Measurements from ENCODE around the gene NFRKB.

- no peak for TF ChIP-seq EZH2 (IDR thresholded peaks at IDR 0.05)
- TF ChIP-seq CEBPB (IDR thresholded peaks at IDR 0.05; ENCODE audit: low read depth) = no peak
- TF ChIP-seq, protein P1, sequence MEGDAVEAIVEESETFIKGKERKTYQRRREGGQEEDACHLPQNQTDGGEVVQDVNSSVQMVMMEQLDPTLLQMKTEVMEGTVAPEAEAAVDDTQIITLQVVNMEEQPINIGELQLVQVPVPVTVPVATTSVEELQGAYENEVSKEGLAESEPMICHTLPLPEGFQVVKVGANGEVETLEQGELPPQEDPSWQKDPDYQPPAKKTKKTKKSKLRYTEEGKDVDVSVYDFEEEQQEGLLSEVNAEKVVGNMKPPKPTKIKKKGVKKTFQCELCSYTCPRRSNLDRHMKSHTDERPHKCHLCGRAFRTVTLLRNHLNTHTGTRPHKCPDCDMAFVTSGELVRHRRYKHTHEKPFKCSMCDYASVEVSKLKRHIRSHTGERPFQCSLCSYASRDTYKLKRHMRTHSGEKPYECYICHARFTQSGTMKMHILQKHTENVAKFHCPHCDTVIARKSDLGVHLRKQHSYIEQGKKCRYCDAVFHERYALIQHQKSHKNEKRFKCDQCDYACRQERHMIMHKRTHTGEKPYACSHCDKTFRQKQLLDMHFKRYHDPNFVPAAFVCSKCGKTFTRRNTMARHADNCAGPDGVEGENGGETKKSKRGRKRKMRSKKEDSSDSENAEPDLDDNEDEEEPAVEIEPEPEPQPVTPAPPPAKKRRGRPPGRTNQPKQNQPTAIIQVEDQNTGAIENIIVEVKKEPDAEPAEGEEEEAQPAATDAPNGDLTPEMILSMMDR (IDR thresholded peaks at IDR 0.05 in 2 of 3, conservative IDR thresholded peaks at IDR 0.05 in 1 of 3; ENCODE audit: borderline replicate concordance in 1 of 3, insufficient read depth in 1 of 3, low read depth in 2 of 3, low read length in 2 of 3) = no peak
- TF ChIP-seq POLR2A (IDR thresholded peaks at IDR 0.05; ENCODE audit: borderline replicate concordance, extremely low read depth, insufficient read depth, insufficient read length) = no peak
- TF ChIP-seq EGR1 (IDR thresholded peaks at IDR 0.05; ENCODE audit: low read depth) = no peak
- TF ChIP-seq POLR2AphosphoS5 (IDR thresholded peaks at IDR 0.05; ENCODE audit: low read depth, low read length) = no peak
- TF ChIP-seq, protein P2, sequence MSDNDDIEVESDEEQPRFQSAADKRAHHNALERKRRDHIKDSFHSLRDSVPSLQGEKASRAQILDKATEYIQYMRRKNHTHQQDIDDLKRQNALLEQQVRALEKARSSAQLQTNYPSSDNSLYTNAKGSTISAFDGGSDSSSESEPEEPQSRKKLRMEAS (IDR thresholded peaks at IDR 0.05) = no peak
- TF ChIP-seq YY1 (IDR thresholded peaks at IDR 0.05; ENCODE audit: extremely low read depth, insufficient replicate concordance, low read depth, low read length) = no peak
- no peak for TF ChIP-seq REST (IDR thresholded peaks at IDR 0.05; ENCODE audit: low read depth)
- TF ChIP-seq JUND (IDR thresholded peaks at IDR 0.05) = no peak
- TF ChIP-seq SIN3A (IDR thresholded peaks at IDR 0.05; ENCODE audit: low read depth) = no peak
- no peak for TF ChIP-seq CBX3 (IDR thresholded peaks at IDR 0.05; ENCODE audit: low read depth)
These were observed 6.9 kb downstream of the NFRKB start for GRCh38 chr11:129888451-129888850.
